Stimulated activated memory B cell treated with anti-CD40 and anti-IgM and Interleukin-4, amounts not matched to agents 10 μg/mL and 1 μg/mL and 100 μg/mL, for 72 hours (primary cell): ENCODE results near the gene GATC.
A peak's percentile ranks its signal among the peaks of the same experiment; 100 is the strongest.
"Not testable (repeated sequence)": the region's sequence is repeated elsewhere in the genome, so short reads cannot be mapped to it uniquely, and the experiment has no call there.

Source experiments
- ATAC-seq: fragments of 150-1000 bp; cut with Tn5 transposase; 2 replicates; pipeline ENCODE4 v1.10.0; 2021
- H3K27ac Mint-ChIP-seq: one replicate; pipeline ENCODE4 v1.8.0; 2022; ENCODE audit warnings: mild to moderate bottlenecking, mixed read lengths
- H3K27me3 Mint-ChIP-seq: one replicate; pipeline ENCODE4 v1.8.0; 2022; ENCODE audit warnings: mixed read lengths
- H3K36me3 Mint-ChIP-seq: one replicate; pipeline ENCODE4 v1.8.0; 2022; ENCODE audit warnings: mixed read lengths
- H3K4me1 Mint-ChIP-seq: one replicate; pipeline ENCODE4 v1.8.0; 2022; ENCODE audit warnings: mixed read lengths
- H3K4me3 Mint-ChIP-seq: one replicate; pipeline ENCODE4 v1.8.0; 2022; ENCODE audit warnings: mild to moderate bottlenecking, moderate library complexity, mixed read lengths
- H3K9me3 Mint-ChIP-seq: one replicate; pipeline ENCODE4 v1.8.0; 2022; ENCODE audit warnings: mixed read lengths

GATC gene

DNA sequence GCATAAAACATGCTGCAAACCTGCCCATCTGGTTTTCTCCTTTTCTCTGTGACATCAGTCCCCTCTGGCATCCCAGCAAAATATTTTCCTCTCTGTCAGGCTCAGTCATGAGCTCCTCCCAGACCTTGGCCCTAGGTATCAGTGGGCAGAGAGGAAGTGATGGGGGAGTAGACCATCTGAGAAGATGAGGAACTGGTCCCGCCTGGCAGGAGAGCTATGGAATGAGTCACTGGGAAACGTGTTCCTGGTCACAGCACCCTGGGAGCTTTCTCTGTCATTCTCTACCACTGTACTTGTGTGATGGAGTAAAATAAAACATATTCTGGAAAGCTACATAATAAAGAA, 28.3 kb downstream of the GATC start:
- no peak overlapping the region for H3K4me3 Mint-ChIP-seq
- H3K4me1 Mint-ChIP-seq, result peaks cover 12% of the 10 kb centered on the region
- H3K27me3 Mint-ChIP-seq, result no peaks in the 10 kb centered on the region
- ATAC-seq, result no peak
- H3K27ac Mint-ChIP-seq, result no peak overlapping the region
- no peaks in the 10 kb centered on the region for H3K36me3 Mint-ChIP-seq
- no peaks in the 10 kb centered on the region for H3K9me3 Mint-ChIP-seq

DNA sequence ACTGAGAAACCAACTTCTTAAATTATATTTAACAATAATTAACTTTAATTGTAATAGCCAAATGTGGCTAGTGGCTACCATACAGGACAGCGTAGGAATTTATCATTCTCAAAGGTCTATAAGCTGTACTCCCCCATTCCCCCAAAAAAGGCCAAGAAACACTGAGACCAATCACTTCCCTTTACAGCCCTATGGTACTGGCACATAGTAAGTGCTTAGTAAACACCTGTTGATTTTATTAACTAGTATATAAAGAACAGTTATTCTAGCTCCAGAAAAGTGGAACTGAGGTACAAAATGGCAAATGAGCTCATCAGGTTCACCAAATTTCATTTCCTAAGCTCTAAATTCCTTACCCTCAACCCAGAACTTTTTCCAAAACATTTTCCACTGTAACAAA, 29.4 kb downstream of the GATC start:
- H3K27me3 Mint-ChIP-seq, result no peaks in the 10 kb centered on the region
- H3K4me3 Mint-ChIP-seq, result no peak overlapping the region

DNA sequence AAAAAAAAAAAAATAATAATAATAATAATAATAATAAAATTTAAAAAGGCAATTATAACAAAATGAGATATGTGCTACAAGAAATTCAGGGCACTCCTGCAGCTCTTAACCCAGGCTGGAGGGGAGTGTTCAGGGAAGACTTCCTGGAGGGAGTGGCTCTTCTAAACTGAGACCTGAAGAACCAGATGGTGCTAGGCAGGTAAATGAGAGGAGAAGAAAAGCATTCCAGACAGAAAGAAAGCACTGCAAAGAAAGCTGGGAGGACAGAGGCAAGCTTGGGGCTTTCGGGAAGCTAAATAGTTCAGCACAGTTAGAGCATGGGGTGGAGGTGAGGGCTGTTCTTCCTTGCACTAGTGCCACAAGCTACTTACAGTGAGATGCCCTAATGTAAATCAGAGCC, 33.2 kb downstream of the GATC start:
- H3K36me3 Mint-ChIP-seq, result peaks cover 6% of the 10 kb centered on the region
- no peaks in the 10 kb centered on the region for H3K9me3 Mint-ChIP-seq
- no peaks in the 10 kb centered on the region for H3K27me3 Mint-ChIP-seq
- no peak overlapping the region for H3K27ac Mint-ChIP-seq
- no peaks in the 10 kb centered on the region for H3K4me1 Mint-ChIP-seq
- no peak overlapping the region for H3K4me3 Mint-ChIP-seq
- no peak for ATAC-seq

More for the DNA sequence above, 29.4 kb downstream of the GATC start:
- H3K27ac Mint-ChIP-seq, result no peak overlapping the region
- H3K36me3 Mint-ChIP-seq, result no peaks in the 10 kb centered on the region
- peaks cover 1% of the 10 kb centered on the region for H3K4me1 Mint-ChIP-seq
- no peak for ATAC-seq
- H3K9me3 Mint-ChIP-seq, result no peaks in the 10 kb centered on the region

DNA sequence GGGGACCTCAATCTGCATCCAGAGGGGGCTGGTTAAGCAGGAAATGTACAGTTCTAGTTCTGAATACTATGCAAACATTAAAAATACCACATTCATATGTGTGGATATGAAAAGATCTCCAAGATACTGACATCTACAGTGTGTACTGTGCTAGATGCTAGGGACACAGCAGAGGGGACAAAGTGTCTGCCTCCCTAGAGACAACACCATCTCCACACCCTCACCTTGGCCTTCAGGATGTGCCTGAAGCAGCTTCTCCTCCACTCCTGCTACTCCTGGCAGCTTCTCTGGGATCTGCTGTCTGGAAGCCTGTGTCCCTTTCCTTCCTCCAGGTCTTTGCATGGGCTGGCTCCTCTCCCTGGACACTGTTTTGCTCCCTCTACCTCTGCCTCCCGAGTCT, 34.0 kb downstream of the GATC start:
- Mint-ChIP-seq H3K9me3 (no peaks in the 10 kb centered on the region), H3K4me1 (no peaks in the 10 kb centered on the region), H3K36me3 (peaks cover 6% of the 10 kb centered on the region), H3K4me3 (no peak overlapping the region), H3K27me3 (no peaks in the 10 kb centered on the region), H3K27ac (no peak overlapping the region)
- no peak for ATAC-seq

DNA sequence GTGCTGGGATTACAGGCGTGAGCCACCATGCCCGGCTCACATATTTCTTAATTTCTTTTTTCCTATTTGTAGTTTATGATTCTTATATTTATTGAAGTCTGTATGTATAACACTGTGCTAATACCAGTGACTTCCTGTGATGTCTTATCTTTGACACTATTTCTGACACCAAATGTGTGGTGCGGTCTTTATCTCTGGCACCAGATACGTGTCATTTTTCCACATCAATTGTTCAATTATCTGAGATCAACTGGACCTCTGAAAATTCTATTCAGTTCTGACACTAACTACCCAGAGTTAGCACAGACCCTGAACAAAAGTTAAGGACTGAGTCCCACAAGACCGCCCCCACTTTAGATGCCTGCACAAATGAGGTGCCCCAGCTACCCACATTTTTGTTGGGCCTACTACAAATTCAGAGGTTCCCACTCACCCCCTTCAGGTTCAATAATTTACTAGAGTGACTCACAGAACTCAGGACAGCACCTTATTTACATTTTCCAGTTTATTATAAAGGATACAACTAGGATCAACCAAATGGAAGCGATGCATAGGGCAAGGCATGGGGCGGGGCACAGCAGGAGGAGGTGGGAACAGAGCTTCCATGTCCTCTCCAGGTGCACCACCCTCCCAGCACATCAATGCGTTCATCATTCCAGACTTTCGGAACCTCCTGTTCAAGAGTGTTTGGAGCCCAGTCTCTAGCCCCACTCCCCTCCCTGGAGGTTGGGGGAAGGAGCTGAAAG, 35.0 kb downstream of the GATC start:
- no peak for ATAC-seq

DNA sequence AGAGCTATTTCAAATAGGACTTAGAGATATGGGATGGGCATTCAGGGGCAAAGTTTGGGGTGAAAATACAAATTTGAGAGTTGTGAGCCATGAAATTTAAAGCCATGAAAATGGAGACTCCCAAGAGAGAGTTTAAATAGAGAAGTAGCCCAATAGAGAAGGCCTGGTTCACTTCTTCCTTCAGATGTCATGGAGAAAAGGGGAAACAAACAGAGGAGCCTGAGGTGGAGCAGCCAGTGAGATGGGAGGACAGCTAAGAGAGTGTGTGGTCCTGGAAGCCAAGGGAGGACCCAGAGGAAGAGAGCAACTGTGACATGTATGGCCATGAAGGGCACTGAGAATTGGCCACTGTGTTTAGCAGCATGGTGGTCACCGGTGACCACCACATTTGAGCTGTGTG, 37.4 kb downstream of the GATC start:
- H3K4me3 Mint-ChIP-seq, result no peak overlapping the region
- H3K9me3 Mint-ChIP-seq, result no peaks in the 10 kb centered on the region
- no peak overlapping the region for H3K27ac Mint-ChIP-seq
- H3K4me1 Mint-ChIP-seq, result no peaks in the 10 kb centered on the region
- peaks cover 12% of the 10 kb centered on the region for H3K36me3 Mint-ChIP-seq
- no peaks in the 10 kb centered on the region for H3K27me3 Mint-ChIP-seq
- ATAC-seq, result no peak

More for the DNA sequence above, 35.0 kb downstream of the GATC start:
- Mint-ChIP-seq H3K9me3 (no peaks in the 10 kb centered on the region), H3K36me3 (peaks cover 6% of the 10 kb centered on the region), H3K27me3 (no peaks in the 10 kb centered on the region), H3K4me3 (no peak overlapping the region), H3K4me1 (no peaks in the 10 kb centered on the region), H3K27ac (no peak overlapping the region)

DNA sequence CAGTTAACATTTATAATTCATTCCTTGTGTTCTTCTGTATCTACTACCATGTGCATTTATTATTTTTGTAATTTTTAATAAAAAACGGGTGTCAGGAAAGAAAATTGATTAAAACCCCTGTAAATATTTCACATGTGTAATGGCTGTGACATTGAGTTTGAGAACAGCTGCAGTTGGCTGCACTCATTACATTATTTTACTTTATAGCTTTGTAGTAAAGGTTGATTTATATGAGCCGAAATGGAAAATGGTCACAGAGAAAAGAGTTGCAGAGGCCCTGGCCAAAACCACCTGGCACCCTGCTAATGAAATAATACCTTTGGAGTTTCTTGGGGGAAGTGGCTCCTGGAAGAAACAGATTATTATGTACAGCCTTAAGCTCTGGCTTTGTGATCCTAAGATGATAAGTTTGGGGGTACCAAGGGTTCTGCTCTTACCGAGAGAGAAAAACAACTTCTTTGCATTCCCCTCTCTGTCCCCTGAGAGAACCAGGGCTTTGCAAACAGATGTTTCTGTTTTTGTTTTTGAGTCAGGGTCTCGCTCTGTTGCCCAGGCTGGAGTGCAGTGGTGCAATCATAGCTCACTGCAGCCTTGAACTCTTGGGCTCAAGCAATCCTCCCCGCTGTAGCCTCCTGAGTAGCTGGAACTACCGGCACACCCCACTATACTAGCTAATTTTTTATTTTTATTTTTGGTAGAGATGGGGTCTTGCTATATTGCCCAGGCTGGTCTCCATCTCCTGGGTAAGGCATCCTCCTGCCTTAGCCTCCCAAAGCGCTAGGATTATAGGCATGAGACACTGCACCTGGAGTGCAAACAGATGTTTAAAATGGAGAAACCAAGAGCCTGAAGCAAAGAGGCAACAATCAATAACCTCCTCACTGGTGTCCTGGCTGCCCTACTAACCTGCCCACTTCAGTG, 40.0 kb downstream of the GATC start:
- ATAC-seq, result no peak
- Mint-ChIP-seq H3K27me3 (no peaks in the 10 kb centered on the region), H3K4me3 (no peak overlapping the region), H3K9me3 (no peaks in the 10 kb centered on the region), H3K4me1 (no peaks in the 10 kb centered on the region), H3K27ac (no peak overlapping the region), H3K36me3 (peaks cover 24% of the 10 kb centered on the region)

DNA sequence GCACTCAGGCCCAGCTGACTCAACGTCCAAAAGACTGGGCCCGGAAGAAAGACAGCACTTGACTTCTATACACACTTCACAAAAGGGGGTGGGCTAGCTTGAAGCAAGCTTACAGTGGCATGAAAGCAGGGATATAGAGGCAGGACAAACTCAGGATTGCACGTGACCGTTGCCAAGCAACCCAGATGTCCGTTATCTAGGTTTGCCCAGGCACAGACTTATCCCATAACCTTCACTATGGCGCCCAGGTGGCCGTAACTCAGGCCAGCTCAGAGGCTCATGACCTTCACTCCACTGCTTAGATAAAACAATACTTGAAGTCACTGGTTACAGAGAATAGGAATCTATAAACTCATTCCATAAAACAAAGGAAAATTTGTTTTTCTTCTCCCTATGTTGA, 41.3 kb downstream of the GATC start:
- not testable (repeated sequence) for H3K27me3 Mint-ChIP-seq, H3K4me1 Mint-ChIP-seq, ATAC-seq, H3K27ac Mint-ChIP-seq, H3K9me3 Mint-ChIP-seq, H3K4me3 Mint-ChIP-seq
- H3K36me3 Mint-ChIP-seq, result peaks cover 28% of the 10 kb centered on the region

DNA sequence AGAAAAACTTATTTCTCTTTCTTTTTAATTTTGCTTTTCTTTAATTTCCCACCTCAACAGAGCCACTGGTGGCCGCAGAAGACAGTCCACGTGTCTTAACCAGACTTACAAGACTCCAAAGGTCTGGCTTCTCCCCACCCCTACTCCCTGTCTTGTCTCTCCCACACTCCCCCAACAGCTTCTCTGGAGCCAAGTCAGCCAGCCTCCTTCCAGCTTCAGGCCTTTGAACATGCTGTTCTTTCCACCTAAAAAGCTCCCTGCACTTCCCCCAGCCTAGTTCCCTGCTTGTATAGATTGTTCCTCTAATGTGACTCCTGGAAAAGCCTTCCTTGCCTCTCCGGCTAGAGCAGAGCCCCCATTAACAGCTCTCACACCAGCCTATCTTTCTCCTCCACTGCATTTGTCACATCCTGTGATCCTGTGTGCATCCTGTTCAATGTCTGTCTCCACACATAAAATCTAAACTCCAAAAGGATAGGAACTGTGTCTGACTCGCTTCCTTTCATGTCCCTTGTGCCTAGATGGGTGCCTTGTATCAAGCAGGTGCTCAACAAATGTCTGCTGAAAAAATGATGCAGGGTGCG, 41.9 kb downstream of the GATC start:
- no peak for ATAC-seq
- Mint-ChIP-seq H3K4me3 (no peak overlapping the region), H3K36me3 (peaks cover 28% of the 10 kb centered on the region), H3K4me1 (no peaks in the 10 kb centered on the region), H3K27me3 (no peaks in the 10 kb centered on the region), H3K27ac (no peak overlapping the region), H3K9me3 (no peaks in the 10 kb centered on the region)

DNA sequence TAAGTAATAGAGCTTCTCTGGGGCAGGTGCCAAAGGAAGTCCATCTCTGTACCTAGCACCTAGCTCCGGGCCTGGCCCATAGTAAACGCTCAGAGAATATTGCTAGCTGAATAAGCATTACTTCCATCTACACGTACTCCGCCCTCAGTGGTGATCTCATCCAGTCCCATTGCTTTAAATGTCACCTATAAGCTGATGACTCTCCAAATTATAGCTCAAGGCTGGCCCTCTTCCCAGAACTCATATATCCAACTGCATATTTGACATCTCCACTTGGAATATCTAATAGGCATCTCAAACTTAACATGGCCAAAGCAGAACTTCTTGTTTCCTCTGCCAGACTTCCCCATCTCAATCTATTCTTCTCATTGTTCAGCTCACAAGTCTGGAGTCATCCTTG, 42.8 kb downstream of the GATC start:
- H3K9me3 Mint-ChIP-seq, result no peaks in the 10 kb centered on the region
- H3K36me3 Mint-ChIP-seq, result peaks cover 24% of the 10 kb centered on the region
- no peak overlapping the region for H3K27ac Mint-ChIP-seq
- no peaks in the 10 kb centered on the region for H3K4me1 Mint-ChIP-seq
- ATAC-seq, result no peak
- H3K4me3 Mint-ChIP-seq, result no peak overlapping the region
- no peaks in the 10 kb centered on the region for H3K27me3 Mint-ChIP-seq

DNA sequence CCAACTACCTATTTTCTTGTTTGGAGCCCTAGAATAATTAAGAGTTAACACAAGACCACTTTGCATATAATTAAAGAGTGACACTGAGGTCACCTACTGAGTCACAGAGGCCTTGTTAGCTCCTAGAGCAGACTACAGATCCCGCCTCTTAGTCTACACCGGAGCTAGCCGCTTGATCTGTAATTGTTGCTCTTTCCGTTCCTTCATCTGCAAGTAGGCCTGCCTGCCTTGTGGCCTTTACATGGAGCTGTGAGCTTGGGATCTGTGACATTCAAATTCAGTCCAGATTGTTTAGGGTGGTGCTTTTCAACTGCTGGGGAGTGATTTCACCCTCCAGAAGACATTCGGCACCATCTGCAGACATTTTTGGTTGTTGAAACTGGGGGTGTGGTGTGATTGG, 44.1 kb downstream of the GATC start:
- Mint-ChIP-seq H3K9me3 (no peaks in the 10 kb centered on the region), H3K4me3 (no peak overlapping the region), H3K36me3 (peaks cover 22% of the 10 kb centered on the region), H3K4me1 (peaks cover 6% of the 10 kb centered on the region), H3K27me3 (no peaks in the 10 kb centered on the region), H3K27ac (peak overlapping the region; percentile 42)
- no peak for ATAC-seq

DNA sequence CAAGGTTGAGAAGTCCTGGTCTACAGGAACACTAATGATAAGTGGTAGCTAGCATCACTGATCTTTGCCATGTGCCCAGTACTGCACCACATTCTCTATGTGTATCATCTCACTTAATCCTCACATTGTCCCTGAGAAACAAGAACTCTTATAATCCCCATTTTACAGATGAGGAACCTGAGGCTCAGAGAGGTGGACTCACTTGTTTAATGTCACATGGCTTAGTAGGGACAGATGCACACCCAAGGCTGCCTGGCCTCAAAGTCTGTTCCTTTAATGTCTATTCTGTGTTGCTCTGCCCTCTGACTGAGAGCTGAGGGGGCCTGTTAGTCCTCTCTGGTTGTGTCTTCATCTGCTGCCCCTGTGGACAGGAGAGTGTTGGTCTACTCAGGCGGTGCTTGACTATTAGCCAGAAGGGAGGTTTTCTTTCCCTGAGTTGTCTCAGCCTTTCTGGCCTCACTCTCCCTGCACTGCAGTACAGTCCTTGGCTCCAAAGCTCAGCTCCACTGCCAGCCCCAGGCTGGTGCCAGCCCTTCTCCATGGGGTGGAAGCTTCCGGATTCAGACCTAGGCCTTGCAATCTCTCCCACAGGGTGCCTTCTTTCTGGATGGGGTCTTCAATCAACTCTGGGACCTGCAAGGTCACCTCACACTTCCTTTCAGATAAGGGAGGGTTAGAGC, 44.7 kb downstream of the GATC start:
- Mint-ChIP-seq H3K27ac (no peak overlapping the region), H3K27me3 (no peaks in the 10 kb centered on the region), H3K4me3 (no peak overlapping the region), H3K4me1 (peaks cover 11% of the 10 kb centered on the region), H3K9me3 (no peaks in the 10 kb centered on the region), H3K36me3 (peaks cover 22% of the 10 kb centered on the region)
- no peak for ATAC-seq

DNA sequence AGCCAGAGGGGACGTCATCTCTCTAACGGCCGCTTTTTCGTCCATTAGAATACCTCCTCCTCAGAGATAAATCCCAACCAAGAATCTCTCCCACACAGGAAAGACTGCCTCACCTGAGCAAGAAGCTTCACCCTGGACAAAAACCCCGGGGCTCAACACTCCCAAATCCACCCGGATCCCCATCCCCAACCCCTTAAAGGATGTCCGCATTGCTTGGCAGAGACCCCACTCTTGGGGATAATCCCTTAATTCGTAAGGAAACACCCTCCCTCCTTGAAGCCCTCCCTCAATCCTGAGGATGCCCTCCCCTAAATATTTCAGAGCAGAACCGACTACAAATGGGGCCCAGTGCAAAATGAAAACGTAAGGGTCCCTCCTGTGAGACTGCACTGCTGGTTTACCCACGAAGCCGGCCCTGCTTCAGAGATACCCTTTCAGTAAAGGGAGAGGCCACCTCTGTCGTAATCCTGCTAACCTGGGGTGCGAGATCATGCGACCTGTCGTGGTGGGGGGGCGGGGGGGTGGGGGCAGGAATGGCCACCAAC, 49.0 kb downstream of the GATC start:
- H3K27ac Mint-ChIP-seq, result peak overlapping the region; percentile 87
- no peaks in the 10 kb centered on the region for H3K9me3 Mint-ChIP-seq
- peaks cover 34% of the 10 kb centered on the region for H3K4me1 Mint-ChIP-seq
- peak overlapping the region; percentile 98 for H3K4me3 Mint-ChIP-seq
- peak; percentile 10 for ATAC-seq
- H3K36me3 Mint-ChIP-seq, result peaks cover 39% of the 10 kb centered on the region
- no peaks in the 10 kb centered on the region for H3K27me3 Mint-ChIP-seq

DNA sequence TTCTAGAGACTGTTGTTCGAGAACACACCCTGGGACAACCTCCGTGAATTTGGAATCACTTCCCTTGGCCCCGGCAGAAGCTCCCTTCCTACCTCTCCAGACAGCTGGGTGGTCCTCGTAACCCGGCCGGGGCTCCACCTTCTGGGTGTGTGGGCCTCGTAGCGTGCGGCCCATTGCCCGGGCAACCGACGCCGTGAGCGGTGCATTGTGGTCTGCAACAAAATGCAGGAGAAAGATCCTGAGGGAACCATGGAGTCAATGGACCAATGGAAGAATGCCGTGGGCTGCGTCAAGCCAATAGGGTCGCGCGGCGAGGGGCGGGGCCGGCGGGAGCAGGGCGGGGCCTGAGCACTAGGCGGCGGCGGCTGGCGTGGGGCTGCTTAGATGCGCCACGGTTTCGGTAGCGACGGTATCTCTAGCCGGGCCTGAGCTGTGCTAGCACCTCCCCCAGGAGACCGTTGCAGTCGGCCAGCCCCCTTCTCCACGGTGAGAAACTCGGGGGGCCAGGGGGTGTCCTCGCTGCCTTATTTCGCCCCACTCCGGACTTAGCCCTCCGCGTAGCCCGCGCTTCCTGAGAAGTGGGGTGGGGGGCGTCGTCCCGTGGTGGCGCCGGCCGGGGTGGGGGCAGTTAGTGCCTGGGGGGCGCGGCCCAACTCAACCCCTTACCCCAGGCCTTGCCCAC, 49.6 kb downstream of the GATC start, which contains the start of gene DYNLL1:
TSS of gene DYNLL1 (plus strand) at position 383 of the 682 bp plus-strand sequence. CDS start 309 bp downstream, outside the sequence.
- ATAC-seq, result peak; percentile 99
- Mint-ChIP-seq H3K27ac (peak within 1 kb of the TSS; percentile 87), H3K27me3 (no peaks in the 10 kb centered on the region), H3K4me1 (peaks cover 34% of the 10 kb centered on the region), H3K36me3 (peaks cover 41% of the 10 kb centered on the region), H3K4me3 (peak within 1 kb of the TSS; percentile 98), H3K9me3 (no peaks in the 10 kb centered on the region)
